Measurements from ENCODE around the gene SLC47A2.

Gene SLC47A2

GRCh38 chr17:19717031-19717360 is 612 bp upstream of the SLC47A2 start:
- H3K27ac ChIP-seq (ENCODE audit: low read length, poor library complexity, severe bottlenecking) = no peak overlapping the region
- no peaks in the 10 kb centered on the region for H3K36me3 ChIP-seq (ENCODE audit: control insufficient read depth in 1 of 2, insufficient read depth in 2 of 2, low read depth in 1 of 2, low read length in 2 of 2)
- H2BK12ac ChIP-seq (ENCODE audit: low read length in 2 of 2) = no peak overlapping the region
- H2AFZ ChIP-seq (ENCODE audit: low read depth, low read length) = no peak overlapping the region
- 95% methylated on average over 7 of the region's 7 CpGs for WGBS
- H3K4ac ChIP-seq (ENCODE audit: low read depth in 1 of 2, low read length in 2 of 2) = no peak overlapping the region
- no peak overlapping the region for H4K91ac ChIP-seq (ENCODE audit: low read length)
- no peak overlapping the region for H2BK15ac ChIP-seq (ENCODE audit: low read depth, poor library complexity, severe bottlenecking)
- H2BK120ac ChIP-seq (ENCODE audit: low read depth, low read length) = no peak overlapping the region
- H4K8ac ChIP-seq (ENCODE audit: low read length) = no peak overlapping the region
- H3K27me3 ChIP-seq (ENCODE audit: control insufficient read depth in 1 of 2, insufficient read depth in 1 of 2, low read length in 2 of 2) = peaks cover 7 to 37% of the 10 kb centered on the region in 2 experiments
- H3K14ac ChIP-seq (ENCODE audit: low read length in 2 of 2) = no peak overlapping the region
- no peak overlapping the region for H2AK5ac ChIP-seq (ENCODE audit: low read length, severe bottlenecking)
- H3K9me3 ChIP-seq (ENCODE audit: control insufficient read depth, low read length) = no peaks in the 10 kb centered on the region
- no peak overlapping the region for H3K4me2 ChIP-seq (ENCODE audit: low read length, poor library complexity, severe bottlenecking)
- H3K18ac ChIP-seq (ENCODE audit: low read depth in 1 of 2, low read length in 2 of 2) = no peak overlapping the region
- H3K4me3 ChIP-seq (ENCODE audit: insufficient read depth in 1 of 2, low read depth in 1 of 2, low read length in 2 of 2) = no peak overlapping the region
- H3K4me1 ChIP-seq (ENCODE audit: control insufficient read depth, insufficient read depth, low read depth, low read length) = peaks cover 34% of the 10 kb centered on the region
- H3K79me1 ChIP-seq (replicated peaks; ENCODE audit: low read length, poor library complexity, severe bottlenecking) = no peaks in the 10 kb centered on the region
- H3K9ac ChIP-seq (ENCODE audit: low read length) = no peak overlapping the region
- no peak overlapping the region for H2BK5ac ChIP-seq (ENCODE audit: low read depth, low read length, poor library complexity, severe bottlenecking)
- no peak for DNase-seq
- H3K23ac ChIP-seq (ENCODE audit: low read length in 2 of 2) = no peak overlapping the region

- Histone ChIP-seq H3K18ac (ENCODE audit: low read depth in 1 of 2, low read length in 2 of 2) (no peak overlapping the region), H2BK15ac (ENCODE audit: low read depth, poor library complexity, severe bottlenecking) (no peak overlapping the region), H3K27me3 (ENCODE audit: control insufficient read depth in 1 of 2, insufficient read depth in 1 of 2, low read length in 2 of 2) (peaks cover 7 to 26% of the 10 kb centered on the region in 2 experiments), H2BK120ac (ENCODE audit: low read depth, low read length) (no peak overlapping the region), H3K4me3 (ENCODE audit: insufficient read depth in 1 of 2, low read depth in 1 of 2, low read length in 2 of 2) (no peak overlapping the region), H2AFZ (ENCODE audit: low read depth, low read length) (no peak overlapping the region), H3K4ac (ENCODE audit: low read depth in 1 of 2, low read length in 2 of 2) (no peak overlapping the region), H2AK5ac (ENCODE audit: low read length, severe bottlenecking) (no peak overlapping the region), H3K4me2 (ENCODE audit: low read length, poor library complexity, severe bottlenecking) (no peak overlapping the region), H3K4me1 (ENCODE audit: control insufficient read depth, insufficient read depth, low read depth, low read length) (peaks cover 19% of the 10 kb centered on the region), H3K23ac (ENCODE audit: low read length in 2 of 2) (no peak overlapping the region), H3K27ac (ENCODE audit: low read length, poor library complexity, severe bottlenecking) (no peak overlapping the region), H2BK5ac (ENCODE audit: low read depth, low read length, poor library complexity, severe bottlenecking) (no peak overlapping the region), H2BK12ac (ENCODE audit: low read length in 2 of 2) (no peak overlapping the region), H3K9ac (ENCODE audit: low read length) (no peak overlapping the region), H3K9me3 (ENCODE audit: control insufficient read depth, low read length) (no peaks in the 10 kb centered on the region), H3K79me1 (replicated peaks; ENCODE audit: low read length, poor library complexity, severe bottlenecking) (no peaks in the 10 kb centered on the region), H3K36me3 (ENCODE audit: control insufficient read depth in 1 of 2, insufficient read depth in 2 of 2, low read depth in 1 of 2, low read length in 2 of 2) (no peaks in the 10 kb centered on the region), H3K14ac (ENCODE audit: low read length in 2 of 2) (no peak overlapping the region), H4K8ac (ENCODE audit: low read length) (no peak overlapping the region), H4K91ac (ENCODE audit: low read length) (no peak overlapping the region)
- 90% methylated on average over 27 of the region's 27 CpGs for WGBS
- no peak for DNase-seq
Measured at GRCh38 chr17:19714542-19715411, 1.6 kb downstream of the SLC47A2 start.

- Histone ChIP-seq H3K79me1 (replicated peaks; ENCODE audit: low read length, poor library complexity, severe bottlenecking) (no peaks in the 10 kb centered on the region), H3K9me3 (ENCODE audit: control insufficient read depth, low read length) (no peaks in the 10 kb centered on the region), H3K27ac (ENCODE audit: low read length, poor library complexity, severe bottlenecking) (no peak overlapping the region), H3K27me3 (ENCODE audit: control insufficient read depth in 1 of 2, insufficient read depth in 1 of 2, low read length in 2 of 2) (peaks cover 7 to 23% of the 10 kb centered on the region in 2 experiments), H2AK5ac (ENCODE audit: low read length, severe bottlenecking) (no peak overlapping the region), H3K4me1 (ENCODE audit: control insufficient read depth, insufficient read depth, low read depth, low read length) (peaks cover 16% of the 10 kb centered on the region), H3K18ac (ENCODE audit: low read depth in 1 of 2, low read length in 2 of 2) (no peak overlapping the region), H3K9ac (ENCODE audit: low read length) (no peak overlapping the region), H3K23ac (ENCODE audit: low read length in 2 of 2) (no peak overlapping the region), H3K36me3 (ENCODE audit: control insufficient read depth in 1 of 2, insufficient read depth in 2 of 2, low read depth in 1 of 2, low read length in 2 of 2) (no peaks in the 10 kb centered on the region), H3K4me2 (ENCODE audit: low read length, poor library complexity, severe bottlenecking) (no peak overlapping the region), H3K4me3 (ENCODE audit: insufficient read depth in 1 of 2, low read depth in 1 of 2, low read length in 2 of 2) (no peak overlapping the region), H2BK120ac (ENCODE audit: low read depth, low read length) (no peak overlapping the region), H2BK12ac (ENCODE audit: low read length in 2 of 2) (no peak overlapping the region), H2AFZ (ENCODE audit: low read depth, low read length) (no peak overlapping the region), H3K14ac (ENCODE audit: low read length in 2 of 2) (no peak overlapping the region), H3K4ac (ENCODE audit: low read depth in 1 of 2, low read length in 2 of 2) (no peak overlapping the region), H2BK5ac (ENCODE audit: low read depth, low read length, poor library complexity, severe bottlenecking) (no peak overlapping the region), H2BK15ac (ENCODE audit: low read depth, poor library complexity, severe bottlenecking) (no peak overlapping the region), H4K91ac (ENCODE audit: low read length) (no peak overlapping the region), H4K8ac (ENCODE audit: low read length) (no peak overlapping the region)
- 92% methylated on average over 28 of the region's 28 CpGs for WGBS
- DNase-seq = no peak
Measured at GRCh38 chr17:19713901-19714361, 2.5 kb downstream of the SLC47A2 start.

GRCh38 chr17:19713462-19713861 is 2.9 kb downstream of the SLC47A2 start:
- Histone ChIP-seq H3K4me1 (ENCODE audit: control insufficient read depth, insufficient read depth, low read depth, low read length) (peaks cover 16% of the 10 kb centered on the region), H2BK120ac (ENCODE audit: low read depth, low read length) (no peak overlapping the region), H2AFZ (ENCODE audit: low read depth, low read length) (no peak overlapping the region), H4K8ac (ENCODE audit: low read length) (no peak overlapping the region), H3K18ac (ENCODE audit: low read depth in 1 of 2, low read length in 2 of 2) (no peak overlapping the region), H2BK15ac (ENCODE audit: low read depth, poor library complexity, severe bottlenecking) (no peak overlapping the region), H3K27me3 (ENCODE audit: control insufficient read depth in 1 of 2, insufficient read depth in 1 of 2, low read length in 2 of 2) (peaks cover 7 to 18% of the 10 kb centered on the region in 2 experiments), H3K9ac (ENCODE audit: low read length) (no peak overlapping the region), H3K36me3 (ENCODE audit: control insufficient read depth in 1 of 2, insufficient read depth in 2 of 2, low read depth in 1 of 2, low read length in 2 of 2) (no peaks in the 10 kb centered on the region), H2BK5ac (ENCODE audit: low read depth, low read length, poor library complexity, severe bottlenecking) (no peak overlapping the region), H3K23ac (ENCODE audit: low read length in 2 of 2) (no peak overlapping the region), H2AK5ac (ENCODE audit: low read length, severe bottlenecking) (no peak overlapping the region), H3K4me2 (ENCODE audit: low read length, poor library complexity, severe bottlenecking) (no peak overlapping the region), H4K91ac (ENCODE audit: low read length) (no peak overlapping the region), H3K27ac (ENCODE audit: low read length, poor library complexity, severe bottlenecking) (no peak overlapping the region), H3K9me3 (ENCODE audit: control insufficient read depth, low read length) (no peaks in the 10 kb centered on the region), H3K4me3 (ENCODE audit: insufficient read depth in 1 of 2, low read depth in 1 of 2, low read length in 2 of 2) (no peak overlapping the region), H2BK12ac (ENCODE audit: low read length in 2 of 2) (no peak overlapping the region), H3K14ac (ENCODE audit: low read length in 2 of 2) (no peak overlapping the region), H3K4ac (ENCODE audit: low read depth in 1 of 2, low read length in 2 of 2) (no peak overlapping the region), H3K79me1 (replicated peaks; ENCODE audit: low read length, poor library complexity, severe bottlenecking) (no peaks in the 10 kb centered on the region)
- WGBS = 90% methylated on average over 16 of the region's 16 CpGs
- no peak for DNase-seq

Measured in mesenchymal stem cell (in vitro differentiated cells and primary cell).